Endothelial cell of umbilical vein (primary cell): ENCODE data around the gene MYRIP. TPM values are rescaled to one million over a fixed set of nuclear protein-coding genes. Genes with fewer than 3 reads are reported as not detected.

ENCODE experiments used
- BruUV-seq: library from RNA; stranded (reverse); fragments of 400-500 nt; replicated peaks from 2 replicates; lab custom pipeline; 2021; lab: Mats Ljungman, UMichigan
- CTCF ChIA-PET: fragments of 300-600, 350-600 bp; sonication (Branson Sonifier 250); formaldehyde crosslinking; loops from one replicate; lab custom pipeline; 2021; ENCODE audit warnings: antibody characterized with exemption, inconsistent platforms; lab: Charles Lee
- POLR2A ChIA-PET: fragments of 300-600, 350-600 bp; sonication (Branson Sonifier 250); formaldehyde crosslinking; loops from one replicate; lab custom pipeline; 2021; ENCODE audit warnings: antibody characterized with exemption, inconsistent platforms; lab: Charles Lee
- DNase-seq: peaks from one replicate; pipeline ENCODE4 v3.0.0-alpha.2; 2011; ENCODE audit warnings: low read depth, low spot score
- FAIRE-seq: peaks from 2 replicates; lab custom pipeline; 2011; peaks lifted over from hg19 to GRCh38; lab: Jason Lieb, UNC
- H2AFZ ChIP-seq: 2 replicates; pipeline ENCODE4 v1.6.0; 2012; ENCODE audit warnings: low read depth, low read length, control low read depth, inconsistent platforms
- H3K27ac ChIP-seq: 2 replicates; pipeline ENCODE4 v1.5.1; 2011; ENCODE audit warnings: low read depth, mild to moderate bottlenecking, control low read depth, low read length, moderate library complexity; ENCODE audit not compliant: insufficient read depth
- H3K27me3 ChIP-seq, 2 experiments: 2 replicates each; pipeline versions ENCODE4 v1.6.0 to v1.6.1; 2011; ENCODE audit warnings: low read length in 2 of 2, mixed read lengths in 1 of 2; ENCODE audit not compliant: control insufficient read depth in 2 of 2, insufficient read depth in 2 of 2
- H3K36me3 ChIP-seq, 2 experiments: 2 replicates in 1 of 2; 3 replicates in 1 of 2; pipeline ENCODE4 v1.5.1; 2011; ENCODE audit warnings: low read length in 2 of 2, mild to moderate bottlenecking in 1 of 2, moderate library complexity in 1 of 2; ENCODE audit not compliant: control insufficient read depth in 2 of 2, insufficient read depth in 2 of 2; ENCODE audit errors: extremely low read depth in 1 of 2
- H3K4me1 ChIP-seq: 3 replicates; pipeline ENCODE4 v1.5.1; 2011; ENCODE audit warnings: mild to moderate bottlenecking, low read length; ENCODE audit not compliant: control insufficient read depth, insufficient read depth; ENCODE audit errors: extremely low read depth
- H3K4me2 ChIP-seq: 2 replicates; pipeline ENCODE4 v1.6.1; 2011; ENCODE audit warnings: low read length, control low read depth, mixed read lengths; ENCODE audit not compliant: insufficient read depth
- H3K4me3 ChIP-seq, 3 experiments: fragments of 200-600 bp in 1 of 3; sonication (generic), shearing (Covaris generic) in 1 of 3; replicated peaks in 1 of 3; 2 replicates each; pipeline ENCODE4 v1.5.1; 2011 to 2016; ENCODE audit warnings: control low read depth in 3 of 3, low read length in 3 of 3, mild to moderate bottlenecking in 2 of 3, inconsistent platforms in 1 of 3, low read depth in 1 of 3, moderate library complexity in 1 of 3; ENCODE audit not compliant: insufficient read depth in 1 of 3
- H3K79me2 ChIP-seq: 2 replicates; pipeline ENCODE4 v1.6.0; 2012; ENCODE audit warnings: low read length, inconsistent platforms; ENCODE audit not compliant: control insufficient read depth, insufficient read depth
- H3K9ac ChIP-seq: replicated peaks from 2 replicates; pipeline ENCODE3; 2011; ENCODE audit warnings: low read length, control low read depth; ENCODE audit not compliant: insufficient read depth; ENCODE audit errors: extremely low read depth
- H3K9me1 ChIP-seq: replicated peaks from 3 replicates; pipeline ENCODE4 v1.6.0; 2011; ENCODE audit warnings: mild to moderate bottlenecking, low read length; ENCODE audit not compliant: control insufficient read depth, insufficient read depth; ENCODE audit errors: extremely low read depth
- H3K9me3 ChIP-seq: replicated peaks from 2 replicates; pipeline ENCODE4 v1.5.1; 2012; ENCODE audit warnings: low read length, inconsistent platforms; ENCODE audit not compliant: control insufficient read depth, insufficient read depth
- H4K20me1 ChIP-seq: replicated peaks from 2 replicates; pipeline ENCODE3; 2011; ENCODE audit warnings: mild to moderate bottlenecking, low read length; ENCODE audit not compliant: control insufficient read depth, insufficient read depth; ENCODE audit errors: extremely low read depth
- EZH2 ChIP-seq: IDR thresholded peaks from 2 replicates; pipeline ENCODE4 v1.6.1; 2012; ENCODE audit warnings: borderline replicate concordance, low read depth, mild to moderate bottlenecking, moderate library complexity, low read length, inconsistent platforms; ENCODE audit not compliant: severe bottlenecking
- FOS ChIP-seq: IDR thresholded peaks from 2 replicates; pipeline ENCODE4 v1.6.1; 2011; ENCODE audit warnings: mild to moderate bottlenecking, low read length, moderate library complexity, borderline replicate concordance; ENCODE audit not compliant: insufficient read depth
- GATA2 ChIP-seq: IDR thresholded peaks from 2 replicates; pipeline ENCODE4 v1.7.0; 2011; ENCODE audit warnings: low read depth, mild to moderate bottlenecking, moderate library complexity, mixed read lengths, low read length; ENCODE audit not compliant: insufficient read length, insufficient read depth
- JUN ChIP-seq: IDR thresholded peaks from 2 replicates; pipeline ENCODE4 v1.6.1; 2011; ENCODE audit warnings: borderline replicate concordance, low read depth; ENCODE audit not compliant: insufficient read length, insufficient read depth
- MYC ChIP-seq: IDR thresholded peaks from one replicate; pipeline ENCODE4 v1.6.1; 2011; ENCODE audit warnings: mild to moderate bottlenecking, low read depth, low read length
- POLR2A ChIP-seq: IDR thresholded peaks from 2 replicates; pipeline ENCODE4 v1.6.1; 2012; ENCODE audit warnings: low read depth, mild to moderate bottlenecking, control low read depth, low read length
- POLR2AphosphoS5 ChIP-seq: IDR thresholded peaks from 2 replicates; pipeline ENCODE4 v1.6.1; 2012; ENCODE audit warnings: low read depth, mild to moderate bottlenecking, control low read depth, low read length, moderate library complexity; ENCODE audit not compliant: insufficient read depth
- dilution Hi-C: fragments of 300-500 bp; cut with MboI; formaldehyde crosslinking; loops from one replicate; pipeline ENCODE4 v1.15.0; 2019; ENCODE audit warnings: low sequenced_read_pairs; ENCODE audit not compliant: extremely low pct_ligation_motif_present
- intact Hi-C: fragments of 100-400 bp; cut with micrococcal nuclease; formaldehyde crosslinking; loops from one replicate; pipeline ENCODE4 v1.10.0; 2022
- polyA plus RNA-seq, 4 experiments: library from polyadenylated mRNA; depleted of rRNA in 3 of 4; stranded (reverse) in 3 of 4; unstranded in 1 of 4; fragments of >200 nt; gene quantifications; 2 replicates each; pipeline versions ENCODE4 v1.2.1 to v1.2.3, GENCODE V29; 2011 to 2012; ENCODE audit warnings: missing spikeins in 1 of 4
- total RNA-seq: library from RNA; stranded (reverse); gene quantifications from 2 replicates; pipeline ENCODE4 v1.2.3, GENCODE V29; 2021
- TF ChIP-seq, protein P1 (sequence below): IDR thresholded peaks from 2 replicates; pipeline ENCODE4 v1.6.1; 2011; ENCODE audit not compliant: insufficient read depth, insufficient read length
- TF ChIP-seq, protein P2 (sequence below), 2 donors: IDR thresholded peaks; 1 replicate in 1 of 2; 2 replicates in 1 of 2; pipeline ENCODE4 v1.5.1; 2011; ENCODE audit warnings: low read length in 2 of 2, mild to moderate bottlenecking in 2 of 2, moderate library complexity in 2 of 2, control low read depth in 1 of 2, inconsistent platforms in 1 of 2, low read depth in 1 of 2; ENCODE audit not compliant: insufficient read depth in 1 of 2; ENCODE audit errors: extremely low read depth in 1 of 2

Gene MYRIP
- total and polyA plus RNA-seq, 2 donors (not counting 3 experiments of a cell fraction or from before 2014, with no cell fraction given) = 6.7 to 11.9 TPM

DNA sequence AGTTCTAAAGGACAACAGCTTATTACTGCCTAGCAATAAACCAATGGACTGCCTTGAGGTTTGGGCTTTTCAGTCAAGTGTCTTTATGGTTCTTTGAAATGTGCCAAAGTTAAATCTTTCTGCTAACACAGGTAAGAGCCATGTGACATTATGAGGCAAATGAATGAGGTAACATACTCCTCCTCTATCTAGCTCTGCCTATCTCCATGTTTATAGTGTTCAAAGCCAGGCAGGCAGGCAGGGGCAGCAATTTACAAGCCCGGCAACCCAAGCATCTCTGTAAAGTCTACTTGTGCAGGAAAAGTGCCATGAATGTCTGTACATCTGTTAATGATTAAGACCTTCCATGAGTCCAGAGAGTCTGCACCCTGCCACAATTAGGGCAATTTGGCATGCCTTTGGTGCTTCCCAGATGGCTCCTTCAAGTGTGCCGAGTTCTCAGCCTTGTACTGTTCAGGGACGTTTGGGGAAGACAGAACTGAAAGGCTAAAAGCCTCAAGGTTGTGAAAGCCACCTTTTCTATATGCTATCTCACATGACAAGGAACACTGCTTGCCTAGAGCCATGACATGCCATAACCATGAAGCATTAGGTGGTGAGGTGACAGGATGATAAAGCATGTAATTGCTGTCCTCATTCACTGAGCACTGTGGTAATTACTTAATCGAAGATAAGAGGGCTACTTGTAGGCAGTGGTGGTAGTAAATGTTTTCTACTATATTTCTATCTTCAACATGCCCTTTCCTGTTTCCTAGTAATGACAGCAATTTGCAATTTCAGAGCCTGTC is 458.7 kb downstream of the MYRIP start:
- CTCF ChIA-PET = interaction anchor here (1.1 to 1.2 kb wide), 2 partner anchors 11 to 20 kb away, joined by 3 to 4 read pairs; no protein-coding TSS in a partner anchor
- H2AFZ ChIP-seq = no peak overlapping the region
- no peaks in the 10 kb centered on the region for H4K20me1 ChIP-seq
- no peak overlapping the region for H3K9ac ChIP-seq
- no peaks in the 10 kb centered on the region for H3K27me3 ChIP-seq
- no peak overlapping the region for H3K4me2 ChIP-seq
- BruUV-seq = no TSS peak
- intact Hi-C loops (no loop called here), dilution Hi-C loops (no loop called here)
- FAIRE-seq (no peak), DNase-seq (no peak)
- H3K36me3 ChIP-seq = no peaks in the 10 kb centered on the region
- no peak overlapping the region for H3K4me3 ChIP-seq
- no peaks in the 10 kb centered on the region for H3K9me1 ChIP-seq
- no peak overlapping the region for H3K27ac ChIP-seq
- POLR2A ChIA-PET = interaction anchor here (0.7 kb wide), 1 partner anchor 40 kb away, joined by 4 read pairs; no protein-coding TSS in a partner anchor
- no peaks in the 10 kb centered on the region for H3K9me3 ChIP-seq
- H3K79me2 ChIP-seq = no peaks in the 10 kb centered on the region
- H3K4me1 ChIP-seq = no peaks in the 10 kb centered on the region
- TF ChIP-seq JUN = no peak
- TF ChIP-seq MYC = no peak
- TF ChIP-seq POLR2A = no peak

DNA sequence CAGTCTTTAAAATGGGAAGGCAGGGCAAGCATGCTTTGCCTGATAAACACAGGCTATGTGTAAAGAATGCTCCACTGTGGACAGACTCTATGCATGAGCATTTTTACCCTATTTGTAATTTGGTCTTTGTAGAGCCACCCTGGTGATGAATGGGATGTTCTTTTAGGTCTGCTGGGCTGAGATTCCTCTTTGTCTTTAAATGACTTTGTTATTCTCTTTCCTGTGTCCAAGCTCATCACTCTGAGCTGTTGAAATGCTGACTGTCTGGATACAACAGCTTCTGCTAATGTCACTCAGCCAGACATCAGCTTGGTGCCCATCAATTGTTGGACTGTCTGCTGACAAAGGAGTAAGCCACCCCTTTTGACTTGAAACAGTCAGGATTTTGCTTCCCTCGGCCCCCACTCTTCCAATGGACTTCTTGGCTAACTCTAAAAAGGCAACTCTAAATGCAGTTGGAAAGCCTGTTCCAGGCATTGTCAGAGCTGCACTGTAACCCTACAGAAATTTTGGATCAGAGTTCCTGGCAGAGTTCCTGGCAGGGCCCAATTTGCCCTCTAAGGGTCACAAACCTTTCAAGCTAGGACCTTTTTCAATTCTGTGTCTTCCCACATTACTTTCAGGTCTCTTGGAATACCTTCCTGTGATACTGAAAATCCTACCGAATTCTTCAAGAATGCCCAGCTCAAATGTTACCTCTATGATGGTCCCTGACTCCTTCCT is 459.6 kb downstream of the MYRIP start:
- dilution Hi-C loops (no loop called here), intact Hi-C loops (no loop called here)
- DNase-seq (no peak), FAIRE-seq (no peak)
- H3K4me2 ChIP-seq = no peak overlapping the region
- no peak overlapping the region for H2AFZ ChIP-seq
- no peak overlapping the region for H3K27ac ChIP-seq
- POLR2A ChIA-PET = no interaction called here
- H3K9me3 ChIP-seq = no peaks in the 10 kb centered on the region
- no peaks in the 10 kb centered on the region for H3K9me1 ChIP-seq
- no peaks in the 10 kb centered on the region for H4K20me1 ChIP-seq
- no peak overlapping the region for H3K9ac ChIP-seq
- CTCF ChIA-PET = interaction anchor here (0.9 kb wide), 2 partner anchors 22 to 40 kb away, joined by 3 read pairs; partner anchors contain the start of gene EIF1B
- H3K36me3 ChIP-seq = no peaks in the 10 kb centered on the region
- BruUV-seq = no TSS peak
- TF ChIP-seq MYC (no peak), JUN (no peak), FOS (no peak), EZH2 (no peak), POLR2AphosphoS5 (no peak), GATA2 (no peak), POLR2A (no peak)
- TF ChIP-seq, protein P1, sequence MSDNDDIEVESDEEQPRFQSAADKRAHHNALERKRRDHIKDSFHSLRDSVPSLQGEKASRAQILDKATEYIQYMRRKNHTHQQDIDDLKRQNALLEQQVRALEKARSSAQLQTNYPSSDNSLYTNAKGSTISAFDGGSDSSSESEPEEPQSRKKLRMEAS = no peak
- TF ChIP-seq, protein P2, sequence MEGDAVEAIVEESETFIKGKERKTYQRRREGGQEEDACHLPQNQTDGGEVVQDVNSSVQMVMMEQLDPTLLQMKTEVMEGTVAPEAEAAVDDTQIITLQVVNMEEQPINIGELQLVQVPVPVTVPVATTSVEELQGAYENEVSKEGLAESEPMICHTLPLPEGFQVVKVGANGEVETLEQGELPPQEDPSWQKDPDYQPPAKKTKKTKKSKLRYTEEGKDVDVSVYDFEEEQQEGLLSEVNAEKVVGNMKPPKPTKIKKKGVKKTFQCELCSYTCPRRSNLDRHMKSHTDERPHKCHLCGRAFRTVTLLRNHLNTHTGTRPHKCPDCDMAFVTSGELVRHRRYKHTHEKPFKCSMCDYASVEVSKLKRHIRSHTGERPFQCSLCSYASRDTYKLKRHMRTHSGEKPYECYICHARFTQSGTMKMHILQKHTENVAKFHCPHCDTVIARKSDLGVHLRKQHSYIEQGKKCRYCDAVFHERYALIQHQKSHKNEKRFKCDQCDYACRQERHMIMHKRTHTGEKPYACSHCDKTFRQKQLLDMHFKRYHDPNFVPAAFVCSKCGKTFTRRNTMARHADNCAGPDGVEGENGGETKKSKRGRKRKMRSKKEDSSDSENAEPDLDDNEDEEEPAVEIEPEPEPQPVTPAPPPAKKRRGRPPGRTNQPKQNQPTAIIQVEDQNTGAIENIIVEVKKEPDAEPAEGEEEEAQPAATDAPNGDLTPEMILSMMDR (IDR thresholded peaks at IDR 0.05; ENCODE audit: extremely low read depth in 1 of 2, insufficient read depth in 1 of 2, low read depth in 1 of 2, low read length in 2 of 2) = no peak
- H3K4me3 ChIP-seq = no peak overlapping the region
- H3K4me1 ChIP-seq = no peaks in the 10 kb centered on the region
- H3K79me2 ChIP-seq = no peaks in the 10 kb centered on the region
- H3K27me3 ChIP-seq = no peaks in the 10 kb centered on the region
